DMS53 (cell line): Measurements from ENCODE around the gene C1orf87.

ENCODE experiments used
- DNase-seq: peaks from one replicate; lab custom pipeline; 2025; lab: John Stamatoyannopoulos, UW

The C1orf87 gene

GRCh38 chr1:59948990-59949389, 124.6 kb downstream of the C1orf87 start:
- DNase-seq = no peak

GRCh38 chr1:59947047-59947938, 126.3 kb downstream of the C1orf87 start:
- DNase-seq = peak; percentile 90

- no peak for DNase-seq
Observed at GRCh38 chr1:59945790-59946189, 127.8 kb downstream of the C1orf87 start.
